ENCODE data around the gene TUBGCP5. TPM values are rescaled to one million over a fixed set of nuclear protein-coding genes. Genes with fewer than 3 reads are reported as not detected.

Gene TUBGCP5
- total RNA-seq, 1 donor from 2014 or later: 15.7 TPM

GRCh38 chr15:22952796-22953579 is 86.4 kb downstream of the TUBGCP5 start:
- peaks cover 15% of the 10 kb centered on the region for H3K27me3 Mint-ChIP-seq (ENCODE audit: unreplicated experiment)
- H3K4me1 Mint-ChIP-seq (ENCODE audit: unreplicated experiment): peaks cover 27% of the 10 kb centered on the region
- TF ChIP-seq CTCF (IDR thresholded peaks at IDR 0.05; ENCODE audit: unreplicated experiment): no peak
- no peaks in the 10 kb centered on the region for H3K9me3 Mint-ChIP-seq (ENCODE audit: unreplicated experiment)
- DNase-seq (ENCODE audit: low spot score): no peak
- H3K4me3 Mint-ChIP-seq (ENCODE audit: unreplicated experiment): peak overlapping the region; percentile 25
- H3K27ac Mint-ChIP-seq (ENCODE audit: unreplicated experiment): no peak overlapping the region
- peaks cover 15% of the 10 kb centered on the region for H3K36me3 Mint-ChIP-seq (ENCODE audit: low read depth, unreplicated experiment)

GRCh38 chr15:22951381-22952280 is 87.7 kb downstream of the TUBGCP5 start:
- no peak overlapping the region for H3K27ac Mint-ChIP-seq (ENCODE audit: unreplicated experiment)

GRCh38 chr15:22951031-22951380 is 88.4 kb downstream of the TUBGCP5 start:
- no peak for TF ChIP-seq CTCF (IDR thresholded peaks at IDR 0.05; ENCODE audit: unreplicated experiment)
- Mint-ChIP-seq H3K4me1 (ENCODE audit: unreplicated experiment) (peaks cover 27% of the 10 kb centered on the region), H3K4me3 (ENCODE audit: unreplicated experiment) (no peak overlapping the region), H3K27me3 (ENCODE audit: unreplicated experiment) (peaks cover 15% of the 10 kb centered on the region), H3K36me3 (ENCODE audit: low read depth, unreplicated experiment) (peaks cover 21% of the 10 kb centered on the region), H3K27ac (ENCODE audit: unreplicated experiment) (no peak overlapping the region), H3K9me3 (ENCODE audit: unreplicated experiment) (no peaks in the 10 kb centered on the region)
- DNase-seq (ENCODE audit: low spot score): no peak

More at GRCh38 chr15:22951381-22952280, 87.7 kb downstream of the TUBGCP5 start:
- no peak for DNase-seq (ENCODE audit: low spot score)
- H3K27me3 Mint-ChIP-seq (ENCODE audit: unreplicated experiment): peaks cover 15% of the 10 kb centered on the region
- H3K36me3 Mint-ChIP-seq (ENCODE audit: low read depth, unreplicated experiment): peaks cover 19% of the 10 kb centered on the region
- no peaks in the 10 kb centered on the region for H3K9me3 Mint-ChIP-seq (ENCODE audit: unreplicated experiment)
- H3K4me1 Mint-ChIP-seq (ENCODE audit: unreplicated experiment): peaks cover 27% of the 10 kb centered on the region
- no peak overlapping the region for H3K4me3 Mint-ChIP-seq (ENCODE audit: unreplicated experiment)
- no peak for TF ChIP-seq CTCF (IDR thresholded peaks at IDR 0.05; ENCODE audit: unreplicated experiment)

- Mint-ChIP-seq H3K27me3 (ENCODE audit: unreplicated experiment) (peaks cover 15% of the 10 kb centered on the region), H3K4me3 (ENCODE audit: unreplicated experiment) (peak overlapping the region; percentile 76), H3K9me3 (ENCODE audit: unreplicated experiment) (no peaks in the 10 kb centered on the region), H3K27ac (ENCODE audit: unreplicated experiment) (no peak overlapping the region), H3K4me1 (ENCODE audit: unreplicated experiment) (peaks cover 27% of the 10 kb centered on the region), H3K36me3 (ENCODE audit: low read depth, unreplicated experiment) (peaks cover 21% of the 10 kb centered on the region)
- no peak for TF ChIP-seq CTCF (IDR thresholded peaks at IDR 0.05; ENCODE audit: unreplicated experiment)
- no peak for DNase-seq (ENCODE audit: low spot score)
These were observed 88.9 kb downstream of the TUBGCP5 start for GRCh38 chr15:22950256-22950990.

Other genes starting within 250 kb of the TUBGCP5 start
- gene NIPA2, start 200.9 kb downstream of the TUBGCP5 start, total RNA-seq (ENCODE audit: unreplicated experiment): 81.0 TPM
- 154 TPM for gene CYFIP1, start 59.2 kb downstream of the TUBGCP5 start, total RNA-seq (ENCODE audit: unreplicated experiment)
- gene GOLGA6L1, start 97.3 kb upstream of the TUBGCP5 start, total RNA-seq (ENCODE audit: unreplicated experiment): not detected